ENCODE data around the gene PEX26.

- TF ChIP-seq CTCF (conservative IDR thresholded peaks at IDR 0.05) (no peak), ZFX (IDR thresholded peaks at IDR 0.05) (no peak)
Measured at GRCh38 chr22:18048441-18048898, 29.3 kb upstream of the PEX26 start.
